Naive B cell (primary cell): Measurements from ENCODE around the gene PYGO2. TPM values are rescaled to one million over a fixed set of nuclear protein-coding genes. Genes with fewer than 3 reads are reported as not detected.
A peak's percentile ranks its signal among the peaks of the same experiment; 100 is the strongest.

Experiments
- ATAC-seq, 2 donors: fragments of 150-1000 bp; cut with Tn5 transposase; 2 replicates each; pipeline ENCODE4 v1.10.0; 2021; ENCODE audit warnings: low read depth in 2 of 2, mild to moderate bottlenecking in 2 of 2, moderate library complexity in 2 of 2
- DNase-seq: peaks from one replicate; pipeline ENCODE4 v3.0.0; 2022
- H3K27ac Mint-ChIP-seq, 6 donors: one replicate each; pipeline ENCODE4 v1.8.0; 2020 to 2022; ENCODE audit warnings: mild to moderate bottlenecking in 6 of 6, mixed read lengths in 6 of 6, moderate library complexity in 5 of 6, inconsistent platforms in 2 of 6
- H3K27me3 Mint-ChIP-seq, 3 donors: one replicate each; pipeline ENCODE4 v1.8.0; 2021 to 2022; ENCODE audit warnings: mixed read lengths in 3 of 3, mild to moderate bottlenecking in 1 of 3
- H3K36me3 Mint-ChIP-seq, 2 donors: one replicate each; pipeline ENCODE4 v1.8.0; 2020 to 2022; ENCODE audit warnings: mixed read lengths in 2 of 2, inconsistent platforms in 1 of 2, mild to moderate bottlenecking in 1 of 2
- H3K4me1 Mint-ChIP-seq, 3 donors: one replicate each; pipeline ENCODE4 v1.8.0; 2020 to 2022; ENCODE audit warnings: mixed read lengths in 3 of 3, inconsistent platforms in 1 of 3, mild to moderate bottlenecking in 1 of 3, moderate library complexity in 1 of 3
- H3K4me3 Mint-ChIP-seq, 8 donors: one replicate each; pipeline ENCODE4 v1.8.0; 2020 to 2022; ENCODE audit warnings: mild to moderate bottlenecking in 8 of 8, mixed read lengths in 8 of 8, moderate library complexity in 8 of 8, inconsistent platforms in 2 of 8
- H3K9me3 Mint-ChIP-seq, 7 donors: one replicate each; pipeline ENCODE4 v1.8.0; 2020 to 2022; ENCODE audit warnings: mixed read lengths in 7 of 7, mild to moderate bottlenecking in 5 of 7, inconsistent platforms in 2 of 7, moderate library complexity in 1 of 7
- polyA plus RNA-seq, 6 donors: library from polyadenylated mRNA; unstranded; fragments of 300-500 nt; fragmentation: Illumina TruSeq; gene quantifications; one replicate each; pipeline ENCODE4 v1.2.3, GENCODE V29; 2021; ENCODE audit warnings: low read depth in 6 of 6

PYGO2 gene
- 10 to 100 TPM in 5 of 6 donors, 1 to 10 TPM in 1; 10.0 to 45.1 (median 29.4) TPM for polyA plus RNA-seq

- peak within 1 kb of the TSS; percentile 82 to 95 (median 94) for H3K4me3 Mint-ChIP-seq
- DNase-seq (peak; percentile 84), ATAC-seq (peak; percentile 79 to 80)
- H3K4me1 Mint-ChIP-seq, result peaks cover 15 to 52% (median 36%) of the 10 kb centered on the region in 3 donors
- H3K27me3 Mint-ChIP-seq, result no peaks in the 10 kb centered on the region
- H3K36me3 Mint-ChIP-seq, result peaks cover 0 to 8% of the 10 kb centered on the region in 2 donors
- no peaks in the 10 kb centered on the region for H3K9me3 Mint-ChIP-seq
- peak within 1 kb of the TSS; percentile 85 to 96 (median 90) for H3K27ac Mint-ChIP-seq
These were observed at the start of gene PYGO2 for GRCh38 chr1:154961207-154962155. Gene PYGO2 (minus strand): TSS chr1:154961782. CDS start chr1:154961576, 206 bp downstream.

- Mint-ChIP-seq H3K4me1 (peaks cover 63 to 87% (median 79%) of the 10 kb centered on the region in 3 donors), H3K4me3 (no peak overlapping the region), H3K27me3 (no peaks in the 10 kb centered on the region), H3K36me3 (no peaks in the 10 kb centered on the region), H3K27ac (peak overlapping the region in 2 of 6 donors; percentile 52 to 57), H3K9me3 (no peaks in the 10 kb centered on the region)
- DNase-seq (no peak), ATAC-seq (no peak)
These were observed 49.4 kb upstream of the PYGO2 start for GRCh38 chr1:155011004-155011416.

DNA sequence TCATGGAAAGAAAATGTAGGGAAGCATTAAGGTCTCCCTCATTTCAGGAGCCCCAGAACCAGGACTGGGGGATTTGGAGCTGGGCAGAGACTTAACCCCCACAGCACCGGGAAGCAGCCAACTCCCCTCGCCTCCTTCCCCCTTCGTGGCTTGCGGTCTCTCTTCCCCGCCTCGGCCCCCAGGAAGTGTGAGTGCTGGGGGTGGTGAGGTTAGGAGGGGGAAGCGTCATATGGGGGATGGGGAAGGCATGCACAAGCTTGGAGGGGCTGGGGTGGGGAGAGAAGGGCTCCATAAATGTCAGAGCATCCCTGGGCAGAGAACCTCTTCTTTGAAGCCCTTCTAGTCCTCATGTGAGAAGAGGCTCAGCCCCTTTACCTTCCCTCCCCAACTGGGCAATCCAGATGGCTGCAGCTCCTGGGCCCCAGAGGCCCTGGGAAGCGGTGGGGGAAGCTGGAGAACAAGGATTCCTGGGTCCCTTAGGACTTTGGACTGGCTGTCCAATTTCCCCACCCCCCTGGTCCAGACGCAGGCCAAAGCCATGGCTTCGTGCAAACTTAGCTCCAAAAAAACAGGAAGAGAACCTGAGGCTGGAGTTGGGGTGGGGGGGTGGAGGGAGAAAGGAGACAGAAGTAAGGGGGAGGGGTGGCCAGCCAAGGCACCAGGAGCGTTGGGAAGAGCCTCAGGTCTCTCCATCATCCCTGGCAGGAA lies 48.8 kb upstream of the PYGO2 start:
- no peak for DNase-seq
- Mint-ChIP-seq H3K27ac (peak overlapping the region in 4 of 6 donors; percentile 26 to 82 (median 62)), H3K9me3 (no peaks in the 10 kb centered on the region), H3K36me3 (no peaks in the 10 kb centered on the region), H3K4me3 (peak overlapping the region in 6 of 8 donors; percentile 12 to 80 (median 56)), H3K27me3 (no peaks in the 10 kb centered on the region), H3K4me1 (peaks cover 60 to 87% (median 79%) of the 10 kb centered on the region in 3 donors)
- ATAC-seq, result no peak

- H3K27me3 Mint-ChIP-seq, result no peaks in the 10 kb centered on the region
- DNase-seq (no peak), ATAC-seq (no peak)
- no peaks in the 10 kb centered on the region for H3K36me3 Mint-ChIP-seq
- no peaks in the 10 kb centered on the region for H3K9me3 Mint-ChIP-seq
- peak overlapping the region in 3 of 6 donors; percentile 68 to 92 (median 72) for H3K27ac Mint-ChIP-seq
- H3K4me3 Mint-ChIP-seq, result peak overlapping the region in 6 of 8 donors; percentile 12 to 87 (median 56)
- H3K4me1 Mint-ChIP-seq, result peaks cover 63 to 91% (median 82%) of the 10 kb centered on the region in 3 donors
These were observed 48.2 kb upstream of the PYGO2 start for GRCh38 chr1:155009742-155010141.

- ATAC-seq (no peak), DNase-seq (no peak)
- H3K27me3 Mint-ChIP-seq, result no peaks in the 10 kb centered on the region
- peak overlapping the region in 2 of 6 donors; percentile 80 to 90 for H3K27ac Mint-ChIP-seq
- peak overlapping the region in 6 of 8 donors; percentile 17 to 87 (median 48) for H3K4me3 Mint-ChIP-seq
- peaks cover 66 to 94% (median 83%) of the 10 kb centered on the region in 3 donors for H3K4me1 Mint-ChIP-seq
- H3K36me3 Mint-ChIP-seq, result no peaks in the 10 kb centered on the region
- no peaks in the 10 kb centered on the region for H3K9me3 Mint-ChIP-seq
These were observed 47.7 kb upstream of the PYGO2 start for GRCh38 chr1:155009221-155009711.

DNA sequence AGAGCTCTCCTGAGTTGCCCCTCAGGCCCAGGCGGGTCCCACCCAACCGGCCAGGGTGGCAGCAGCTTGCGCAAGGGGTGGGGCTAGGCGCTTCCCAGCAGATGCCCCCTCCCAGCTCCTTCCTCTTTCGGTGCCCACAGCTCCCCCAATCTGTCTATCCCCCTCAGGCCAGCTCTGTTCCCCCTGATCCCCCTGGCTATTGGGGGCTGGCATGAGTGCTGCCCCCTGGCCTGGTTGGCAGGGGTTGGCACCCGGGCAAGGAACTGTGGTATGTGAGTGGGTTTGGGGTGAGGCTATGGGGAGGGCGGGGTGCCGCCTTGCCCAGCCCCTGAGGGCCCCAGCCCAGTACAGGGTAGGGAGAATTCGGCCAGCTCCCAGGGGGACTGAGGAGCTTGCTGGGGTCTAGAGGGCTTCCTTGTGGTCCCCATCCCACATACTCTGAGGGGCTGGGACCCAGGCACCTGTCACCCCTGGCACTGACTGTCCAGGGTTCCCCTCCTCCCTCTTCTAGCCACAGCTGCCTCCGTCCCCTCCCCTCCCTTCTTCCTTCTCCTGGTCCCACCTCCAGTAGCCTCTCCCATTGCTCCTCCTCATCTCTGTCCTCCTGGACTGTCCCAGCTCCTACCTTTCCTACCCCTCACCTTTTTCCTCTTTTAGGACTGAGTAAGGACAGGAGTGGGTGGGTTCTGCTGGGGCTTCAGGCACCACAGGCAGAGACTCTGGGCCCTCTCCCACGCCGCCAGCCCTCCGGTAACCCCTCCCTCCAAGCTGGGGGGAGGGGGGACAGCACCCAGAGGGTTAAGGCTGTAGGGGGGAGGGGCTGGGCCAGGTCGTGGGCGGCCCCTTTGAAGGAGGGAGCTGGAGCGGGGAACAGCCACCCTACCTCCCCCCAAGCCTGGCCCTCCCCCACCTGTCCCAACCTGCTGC lies 46.7 kb upstream of the PYGO2 start:
- H3K27me3 Mint-ChIP-seq, result no peaks in the 10 kb centered on the region
- H3K4me1 Mint-ChIP-seq, result peaks cover 64 to 94% (median 81%) of the 10 kb centered on the region in 3 donors
- H3K4me3 Mint-ChIP-seq, result peak overlapping the region in 5 of 8 donors; percentile 9 to 73 (median 37)
- ATAC-seq (no peak), DNase-seq (no peak)
- no peaks in the 10 kb centered on the region for H3K9me3 Mint-ChIP-seq
- H3K36me3 Mint-ChIP-seq, result no peaks in the 10 kb centered on the region
- peak overlapping the region in 3 of 6 donors; percentile 42 to 92 (median 80) for H3K27ac Mint-ChIP-seq

- H3K36me3 Mint-ChIP-seq, result no peaks in the 10 kb centered on the region
- peak overlapping the region in 1 of 6 donors; percentile 96 for H3K27ac Mint-ChIP-seq
- H3K9me3 Mint-ChIP-seq, result no peaks in the 10 kb centered on the region
- H3K4me1 Mint-ChIP-seq, result peaks cover 56 to 85% (median 72%) of the 10 kb centered on the region in 3 donors
- DNase-seq (no peak), ATAC-seq (no peak)
- no peaks in the 10 kb centered on the region for H3K27me3 Mint-ChIP-seq
- H3K4me3 Mint-ChIP-seq, result peak overlapping the region in 3 of 8 donors; percentile 87 to 98 (median 98)
These were observed 45.8 kb upstream of the PYGO2 start for GRCh38 chr1:155007251-155007828.

GRCh38 chr1:155006601-155007101 lies 45.1 kb upstream of the PYGO2 start:
- Mint-ChIP-seq H3K27ac (peak overlapping the region; percentile 89 to 97 (median 96)), H3K4me3 (peak overlapping the region; percentile 75 to 98 (median 86)), H3K36me3 (no peaks in the 10 kb centered on the region), H3K9me3 (no peaks in the 10 kb centered on the region), H3K27me3 (no peaks in the 10 kb centered on the region), H3K4me1 (peaks cover 54 to 79% (median 68%) of the 10 kb centered on the region in 3 donors)
- DNase-seq (peak; percentile 59), ATAC-seq (peak; percentile 33 to 38)

GRCh38 chr1:155005076-155006011 lies 43.8 kb upstream of the PYGO2 start:
- H3K27ac Mint-ChIP-seq, result peak overlapping the region; percentile 79 to 97 (median 92)
- DNase-seq (peak; percentile 54), ATAC-seq (peak; percentile 15 to 16)
- H3K36me3 Mint-ChIP-seq, result no peaks in the 10 kb centered on the region
- peak overlapping the region; percentile 53 to 98 (median 87) for H3K4me3 Mint-ChIP-seq
- peaks cover 53 to 72% (median 59%) of the 10 kb centered on the region in 3 donors for H3K4me1 Mint-ChIP-seq
- no peaks in the 10 kb centered on the region for H3K9me3 Mint-ChIP-seq
- no peaks in the 10 kb centered on the region for H3K27me3 Mint-ChIP-seq

GRCh38 chr1:155004352-155005075 lies 42.9 kb upstream of the PYGO2 start:
- H3K27me3 Mint-ChIP-seq, result no peaks in the 10 kb centered on the region
- no peaks in the 10 kb centered on the region for H3K36me3 Mint-ChIP-seq
- no peak for DNase-seq
- no peaks in the 10 kb centered on the region for H3K9me3 Mint-ChIP-seq
- H3K27ac Mint-ChIP-seq, result peak overlapping the region; percentile 41 to 95 (median 90)
- peaks cover 52 to 72% (median 56%) of the 10 kb centered on the region in 3 donors for H3K4me1 Mint-ChIP-seq
- no peak for ATAC-seq
- peak overlapping the region; percentile 82 to 98 (median 92) for H3K4me3 Mint-ChIP-seq
